K562 (cell line): ENCODE results near the gene FGF12. TPM values are rescaled to one million over a fixed set of nuclear protein-coding genes. Genes with fewer than 3 reads are reported as not detected.

ENCODE experiments used
- ATAC-seq: fragments of 200-7000 bp; cut with Tn5 transposase; 3 replicates; pipeline ENCODE4 v1.9.1; 2020; ENCODE audit warnings: moderate library complexity
- BruUV-seq: library from RNA; stranded (reverse); fragments of 400-500 nt; replicated peaks from 2 replicates; lab custom pipeline; 2021; lab: Mats Ljungman, UMichigan
- CTCF ChIA-PET: fragments of 300-600 bp; formaldehyde crosslinking; extraction: SDS; loops from one replicate; lab custom pipeline; 2021; ENCODE audit warnings: low intra/inter-chr PET ratio; lab: Yijun Ruan, JAX
- POLR2A ChIA-PET: fragments of 300-600, 350-650 bp; sonication (Branson Sonifier 250); formaldehyde crosslinking; extraction: SDS; loops from one replicate; lab custom pipeline; 2021; ENCODE audit warnings: antibody characterized with exemption, inconsistent platforms; lab: Yijun Ruan, JAX
- DNase-seq, 4 experiments: peaks; one replicate each; pipeline versions ENCODE4 v3.0.0 to v3.0.0-alpha.2; 2011 to 2018; ENCODE audit warnings: low spot score in 3 of 4, mixed read lengths in 3 of 4; ENCODE audit errors: extremely low read depth in 1 of 4
- FAIRE-seq: peaks from 2 replicates; lab custom pipeline; 2011; peaks lifted over from hg19 to GRCh38; lab: Jason Lieb, UNC
- H2AFZ ChIP-seq: 2 replicates; pipeline ENCODE4 v1.6.0; 2011; ENCODE audit warnings: low read depth, low read length, control low read depth, inconsistent platforms
- H3K27ac ChIP-seq: fragments of 200-600 bp; 3 replicates; pipeline ENCODE4 v1.8.0; 2011; ENCODE audit warnings: low read depth, mild to moderate bottlenecking, control low read depth, inconsistent platforms, low read length, moderate library complexity, mixed read lengths; ENCODE audit errors: extremely low read depth
- H3K27me3 ChIP-seq, 2 experiments: fragments of 300-600 bp in 1 of 2; 2 replicates in 1 of 2; 3 replicates in 1 of 2; pipeline versions ENCODE4 v1.6.0 to v1.8.0; 2011; ENCODE audit warnings: inconsistent platforms in 2 of 2, low read length in 2 of 2, mild to moderate bottlenecking in 1 of 2, mixed read lengths in 1 of 2, moderate library complexity in 1 of 2; ENCODE audit not compliant: control insufficient read depth in 2 of 2, insufficient read depth in 2 of 2
- H3K36me3 ChIP-seq: fragments of 300-600 bp; 3 replicates; pipeline ENCODE4 v1.8.0; 2011; ENCODE audit warnings: mild to moderate bottlenecking, low read length, inconsistent platforms; ENCODE audit not compliant: control insufficient read depth, insufficient read depth
- H3K4me1 ChIP-seq, 2 experiments: fragments of 200-600 bp in 1 of 2; replicated peaks in 1 of 2; 2 replicates in 1 of 2; 3 replicates in 1 of 2; pipeline versions ENCODE4 v1.5.1 to v1.8.0; 2011; ENCODE audit warnings: inconsistent platforms in 2 of 2, low read length in 2 of 2, mild to moderate bottlenecking in 1 of 2, mixed read lengths in 1 of 2, moderate library complexity in 1 of 2; ENCODE audit not compliant: control insufficient read depth in 2 of 2, insufficient read depth in 2 of 2
- H3K4me2 ChIP-seq: 2 replicates; pipeline ENCODE4 v1.6.1; 2011; ENCODE audit warnings: low read length, control low read depth, inconsistent platforms, mixed read lengths; ENCODE audit not compliant: insufficient read depth
- H3K4me3 ChIP-seq: fragments of 200-600 bp; sonication (generic), shearing (Covaris generic); 2 replicates; pipeline ENCODE4 v1.5.1; 2016; ENCODE audit warnings: control low read depth, inconsistent platforms
- H3K79me2 ChIP-seq: fragments of 200-600 bp; 3 replicates; pipeline ENCODE4 v1.8.0; 2011; ENCODE audit warnings: low read length, inconsistent platforms; ENCODE audit not compliant: control insufficient read depth, insufficient read depth
- H3K9ac ChIP-seq, 2 experiments: 2 replicates each; pipeline versions ENCODE4 v1.6.0 to v1.6.1; 2011; ENCODE audit warnings: low read depth in 2 of 2, low read length in 2 of 2, control low read depth in 1 of 2, inconsistent platforms in 1 of 2, mild to moderate bottlenecking in 1 of 2, mixed read lengths in 1 of 2; ENCODE audit not compliant: insufficient read depth in 1 of 2
- H3K9me1 ChIP-seq: one replicate; pipeline ENCODE4 v1.6.0; 2011; ENCODE audit warnings: inconsistent platforms, mild to moderate bottlenecking, low read length, moderate library complexity; ENCODE audit not compliant: control insufficient read depth, insufficient read depth
- H3K9me3 ChIP-seq: replicated peaks from 2 replicates; pipeline ENCODE4 v1.5.1; 2011; ENCODE audit warnings: low read depth, low read length, inconsistent platforms; ENCODE audit not compliant: control insufficient read depth, insufficient read depth
- H4K20me1 ChIP-seq: replicated peaks from 2 replicates; pipeline ENCODE4 v1.6.1; 2011; ENCODE audit warnings: low read length, inconsistent platforms, mixed read lengths; ENCODE audit not compliant: control insufficient read depth, insufficient read depth
- ID3 ChIP-seq, 2 experiments: fragments of 250-450 bp in 1 of 2; fragments of 450-650 bp in 1 of 2; sonication (Bioruptor Pico) in 1 of 2; IDR thresholded peaks; 2 replicates each; pipeline versions ENCODE4 v1.6.1 to v1.8.0; 2016 to 2021; ENCODE audit warnings: mild to moderate bottlenecking in 2 of 2, moderate library complexity in 2 of 2, missing compliant biosample characterization in 1 of 2, missing genetic modification characterization in 1 of 2
- OTX1 ChIP-seq: fragments of 450-650 bp; formaldehyde crosslinking; IDR thresholded peaks from 2 replicates; pipeline ENCODE4 v1.4.0; 2022; ENCODE audit warnings: mild to moderate bottlenecking
- RBM25 ChIP-seq: fragments of 200-400 bp; formaldehyde crosslinking; IDR thresholded peaks from 2 replicates; pipeline ENCODE4 v1.6.1; 2018; ENCODE audit warnings: low read length, low read depth, moderate library complexity; ENCODE audit not compliant: severe bottlenecking
- RERE ChIP-seq: sonication (generic); formaldehyde crosslinking; IDR thresholded peaks from 2 replicates; pipeline ENCODE4 v1.8.0; 2023; ENCODE audit warnings: missing genetic modification reagents, mild to moderate bottlenecking, borderline replicate concordance
- SRSF9 ChIP-seq: fragments of 200-400 bp; formaldehyde crosslinking; IDR thresholded peaks from 2 replicates; pipeline ENCODE4 v1.6.1; 2017; ENCODE audit warnings: low read depth, low read length, borderline replicate concordance
- TEAD2 ChIP-seq: fragments of 450-650 bp; IDR thresholded peaks from 2 replicates; pipeline ENCODE4 v1.6.1; 2016; ENCODE audit warnings: missing genetic modification characterization, control low read depth, missing compliant biosample characterization
- ZBTB26 ChIP-seq: fragments of 450-650 bp; formaldehyde crosslinking; IDR thresholded peaks from 2 replicates; pipeline ENCODE4 v1.4.0; 2022; ENCODE audit warnings: missing genetic modification characterization
- ZMIZ1 ChIP-seq, 2 experiments: fragments of 150-350 bp in 1 of 2; IDR thresholded peaks; 2 replicates each; pipeline ENCODE4 v1.6.1; 2012 to 2016; ENCODE audit warnings: low read depth in 2 of 2, low read length in 2 of 2, mild to moderate bottlenecking in 1 of 2, moderate library complexity in 1 of 2
- WGBS: fragments of 100-300 bp; shearing (Covaris generic); methylation state at CpG from one replicate; pipeline ENCODE4 v1.1.6; 2016; ENCODE audit warnings: low coverage, mixed read lengths; ENCODE audit not compliant: insufficient coverage; ENCODE audit errors: missing lambda C conversion rate; 5-methylcytosine and 5-hydroxymethylcytosine counted together
- in situ Hi-C: fragments of 300-500 bp; cut with MboI; formaldehyde crosslinking; loops from 4 replicates; pipeline ENCODE4 v1.15.0; 2018; ENCODE audit warnings: inconsistent platforms, mixed read lengths
- intact Hi-C: fragments of 100-400 bp; cut with micrococcal nuclease; formaldehyde crosslinking; loops from 2 replicates; pipeline ENCODE4 v1.14.2; 2022
- polyA plus RNA-seq, 8 experiments: library from polyadenylated mRNA; depleted of rRNA in 4 of 8; stranded (reverse) in 5 of 8; unstranded in 3 of 8; fragments of >200 nt; fragmentation: Nextera tagmentation in 2 of 8; fragmentation: Illumina TruSeq in 1 of 8; extraction: Ambion mirVana in 2 of 8; extraction: Trizol in 1 of 8; gene quantifications; 2 replicates each; pipeline versions ENCODE4 v1.2.1 to v1.2.3, GENCODE V29; 2011 to 2014; ENCODE audit warnings: inconsistent platforms in 1 of 8, missing spikeins in 1 of 8
- total RNA-seq, 7 experiments: library from RNA; depleted of rRNA in 6 of 7; stranded (reverse); fragments of >200 nt in 6 of 7; fragmentation: Illumina TruSeq in 2 of 7; extraction: Trizol in 2 of 7; gene quantifications; 2 replicates each; pipeline versions ENCODE4 v1.2.1 to v1.2.3, GENCODE V29; 2011 to 2021; ENCODE audit warnings: low replicate concordance in 1 of 7

Gene FGF12
- total and polyA plus RNA-seq, 9 of the 15 experiments (the other 6 are each of a cell fraction or from before 2014, with no cell fraction given), result not detected

- no peaks in the 10 kb centered on the region for H3K36me3 ChIP-seq
- no peak overlapping the region for H3K27ac ChIP-seq
- no peak for DNase-seq
- BruUV-seq, result no TSS peak
- no peaks in the 10 kb centered on the region for H3K4me1 ChIP-seq
- no peak overlapping the region for H3K4me3 ChIP-seq
- ChIA-PET POLR2A (no interaction called here), CTCF (no interaction called here)
- H3K9me3 ChIP-seq, result no peaks in the 10 kb centered on the region
- in situ Hi-C loops (no loop called here), intact Hi-C loops (no loop called here)
- no peak for ATAC-seq
- no peak overlapping the region for H2AFZ ChIP-seq
- no peak for FAIRE-seq
- H3K9me1 ChIP-seq, result no peaks in the 10 kb centered on the region
- no peak overlapping the region for H3K4me2 ChIP-seq
- no peak overlapping the region for H3K9ac ChIP-seq
- no peaks in the 10 kb centered on the region for H3K27me3 ChIP-seq
- under 1% methylated on average over 6 of the region's 6 CpGs for WGBS
- H3K79me2 ChIP-seq, result no peaks in the 10 kb centered on the region
- no peaks in the 10 kb centered on the region for H4K20me1 ChIP-seq
- TF ChIP-seq TEAD2 (tag) (no peak), RERE (CRISPR knock-in tag) (no peak), ID3 (CRISPR knock-in tag; IDR thresholded peaks at IDR 0.05) (no peak), ID3 (tag; IDR thresholded peaks at IDR 0.05) (no peak), SRSF9 (no peak), ZMIZ1 (IDR thresholded peaks at IDR 0.05; ENCODE audit: low read depth in 2 of 2, low read length in 2 of 2) (no peak), OTX1 (CRISPR knock-in tag) (no peak), RBM25 (no peak), ZBTB26 (no peak)
These were observed 446.0 kb downstream of the FGF12 start for GRCh38 chr3:192281207-192281880.
